Central memory CD4-positive, alpha-beta T cell (primary cell): ENCODE data around the gene IRX4.

Experiments
- DNase-seq: peaks from one replicate; pipeline ENCODE4 v3.0.0; 2022

IRX4 gene

DNA sequence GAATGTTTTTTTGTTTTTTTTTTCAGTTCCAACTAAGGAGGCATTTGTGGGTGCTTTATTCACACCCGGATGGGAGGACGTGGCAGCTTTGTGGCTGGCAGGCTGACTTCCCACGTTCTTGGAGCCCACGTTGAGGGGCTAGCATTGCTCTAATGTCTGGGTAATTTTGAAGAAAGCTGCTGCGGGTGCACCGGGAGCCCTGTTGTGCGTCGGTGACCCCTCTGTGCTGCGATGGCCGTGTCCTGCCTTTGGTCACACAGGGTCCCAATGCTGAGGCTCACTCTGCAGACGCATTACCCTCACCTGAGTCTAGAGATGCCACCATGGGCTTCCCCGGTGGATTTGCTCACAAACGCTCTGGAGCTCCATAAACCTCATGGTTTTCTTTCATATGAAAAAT, 47.3 kb downstream of the IRX4 start:
- DNase-seq, result no peak

DNA sequence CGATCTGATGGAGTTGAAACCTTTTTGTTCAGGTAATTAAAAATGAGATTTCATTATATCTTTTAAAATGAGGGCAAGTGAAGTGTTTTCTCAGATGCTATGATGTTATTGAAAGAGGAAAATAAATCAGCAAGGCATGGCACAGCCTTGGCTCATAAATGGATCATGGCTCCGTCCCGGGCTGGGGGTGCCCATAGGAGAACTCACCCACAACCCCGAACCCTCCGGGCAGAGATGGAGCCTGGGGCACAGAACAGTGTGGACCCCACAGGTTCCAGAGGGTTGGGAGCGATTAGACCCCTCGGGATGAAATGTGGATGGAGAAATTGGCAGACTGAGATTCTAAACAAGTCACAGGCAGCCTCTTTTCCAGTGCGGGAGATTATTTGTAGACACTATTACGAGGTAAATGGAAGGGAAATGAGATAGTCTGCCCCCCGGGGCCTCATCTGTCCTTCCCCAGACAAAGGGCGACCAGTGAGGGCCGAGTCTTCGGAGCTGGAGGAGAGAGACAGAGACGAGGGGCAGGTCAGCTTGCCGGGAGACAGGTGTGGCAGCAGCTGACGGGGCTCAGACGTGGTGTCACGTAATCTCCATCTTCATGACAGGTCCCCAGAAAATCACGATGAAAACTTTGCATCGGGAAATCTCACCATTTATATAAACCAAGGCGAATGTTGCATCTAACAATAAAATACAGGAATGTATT, 47.9 kb downstream of the IRX4 start:
- DNase-seq, result no peak

DNA sequence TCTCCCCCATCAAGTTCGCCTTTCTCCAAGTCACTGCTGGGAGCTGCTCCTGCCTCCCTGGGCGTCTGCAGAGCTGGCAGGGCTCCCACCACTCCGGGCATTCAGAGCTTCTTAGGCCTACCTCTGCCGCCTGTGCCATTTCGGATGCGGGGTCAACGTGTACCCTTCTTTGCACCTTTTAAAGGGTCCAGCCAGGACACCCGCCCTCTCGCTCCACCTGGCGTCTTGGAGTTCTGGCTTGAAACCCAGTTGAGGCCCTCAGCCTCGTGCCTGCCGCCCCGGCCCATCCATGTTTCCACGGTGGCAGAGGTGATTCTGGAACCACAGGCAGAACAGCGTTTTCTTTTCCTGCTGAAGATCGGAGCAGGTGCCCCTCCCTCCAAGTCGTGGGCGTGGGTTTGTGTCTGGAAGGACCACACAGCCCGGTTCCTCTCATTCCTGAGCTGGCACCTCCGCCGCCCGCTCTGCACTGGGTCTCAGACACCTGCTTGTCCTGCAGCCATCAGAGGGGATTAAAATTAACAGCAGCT, 48.6 kb downstream of the IRX4 start:
- DNase-seq, result no peak

DNA sequence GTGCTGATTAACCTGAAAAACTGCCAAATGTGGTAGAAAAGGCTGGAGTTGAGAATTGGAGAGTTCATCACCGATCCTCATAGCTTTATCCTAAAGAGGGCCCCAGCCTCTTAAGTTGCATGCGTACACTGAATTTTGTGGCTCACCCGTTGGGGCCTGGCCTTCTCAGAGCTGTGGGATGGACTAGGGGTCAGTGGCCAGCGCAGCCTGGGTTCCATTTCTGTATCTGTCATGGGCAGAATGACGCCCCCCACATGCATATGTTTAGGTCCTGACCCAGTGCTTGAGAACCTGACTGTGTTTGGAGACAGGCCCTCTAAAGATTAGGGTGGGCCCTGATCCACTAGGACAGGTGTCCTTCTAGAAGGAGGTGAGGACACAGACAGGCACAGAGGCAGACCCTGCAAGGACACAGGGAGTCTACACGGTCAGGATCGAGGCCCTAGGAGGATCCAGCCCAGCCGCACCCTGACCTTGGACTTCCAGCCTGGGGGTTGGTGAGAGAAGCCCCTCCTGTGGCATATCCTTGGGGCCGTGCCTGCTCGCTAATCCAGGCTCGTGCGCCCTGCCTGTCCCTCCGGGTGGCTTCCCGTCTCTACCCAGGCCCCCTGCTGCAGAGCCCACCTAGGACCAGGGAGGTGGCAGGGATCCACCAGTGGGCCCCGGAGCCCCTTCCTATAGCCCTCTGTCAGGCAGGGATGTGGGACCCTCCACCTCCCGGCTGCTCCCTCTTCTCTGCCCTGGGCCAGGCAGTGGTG, 49.3 kb downstream of the IRX4 start:
- DNase-seq, result no peak

DNA sequence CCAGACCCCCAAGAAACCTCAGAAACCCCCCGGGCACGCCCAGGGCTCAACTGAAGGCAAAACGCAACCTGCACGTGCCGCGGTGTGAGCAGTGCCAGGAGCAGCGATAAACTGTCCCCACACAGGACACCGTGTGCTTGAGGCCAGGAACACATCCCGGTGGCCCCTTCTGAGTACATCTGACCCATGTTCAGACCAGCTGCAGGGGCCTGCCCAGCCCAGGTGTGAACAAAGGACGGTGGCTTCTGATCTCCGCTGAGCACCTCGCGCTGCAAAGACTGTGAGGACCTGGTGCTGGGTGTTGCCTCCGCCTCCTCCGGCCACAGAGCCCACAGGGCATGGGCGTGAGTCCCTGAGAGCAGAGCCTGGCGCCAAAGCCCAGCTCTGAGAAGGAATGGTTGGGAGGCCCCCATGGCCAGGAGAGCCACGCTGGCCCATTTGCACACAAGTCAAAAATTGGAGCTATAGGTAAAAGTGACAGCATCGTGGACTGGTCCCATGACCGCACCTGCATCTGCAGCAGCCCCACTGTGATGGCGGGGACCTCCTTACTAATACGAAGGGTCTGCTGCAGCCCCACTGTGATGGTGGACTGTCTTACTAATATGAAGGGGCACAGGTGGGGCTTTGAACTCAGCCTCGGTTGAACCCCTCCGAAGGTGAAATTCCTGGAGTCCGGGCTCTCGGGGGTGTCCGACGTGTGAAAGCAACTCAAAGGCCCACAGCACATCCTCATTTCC, 50.0 kb downstream of the IRX4 start:
- DNase-seq, result no peak

DNA sequence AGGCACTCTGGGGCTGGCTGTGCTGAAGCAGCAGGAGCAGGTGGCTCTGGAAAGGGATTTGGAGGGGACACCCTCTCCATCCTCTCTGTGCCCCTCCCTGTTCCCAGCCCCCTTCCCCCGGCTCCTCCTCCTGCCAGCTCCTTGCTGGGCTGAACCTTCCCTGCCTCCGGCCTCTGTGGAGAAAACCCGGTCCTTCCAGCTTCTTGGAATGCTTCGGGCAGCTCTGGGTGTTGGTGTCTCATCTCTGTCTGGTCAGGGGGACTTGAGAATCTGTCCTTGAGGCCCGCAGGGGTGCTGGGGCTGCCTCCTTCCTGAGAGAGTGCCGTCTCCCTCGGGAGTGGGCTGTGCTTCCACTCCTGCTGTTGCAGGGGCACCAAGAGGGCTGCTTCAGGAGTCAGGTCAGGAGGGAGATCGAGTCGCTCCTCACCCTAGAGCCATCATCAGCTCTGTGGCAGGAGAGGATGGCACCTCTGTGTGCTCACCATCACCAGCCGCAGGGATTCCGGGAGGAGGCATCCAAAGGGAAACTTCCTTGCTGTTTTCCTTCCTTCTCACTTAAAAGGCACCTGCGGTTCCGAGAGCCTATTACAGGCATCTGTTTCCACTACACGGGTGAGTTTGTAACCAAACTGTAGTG, 50.9 kb downstream of the IRX4 start:
- DNase-seq, result no peak

DNA sequence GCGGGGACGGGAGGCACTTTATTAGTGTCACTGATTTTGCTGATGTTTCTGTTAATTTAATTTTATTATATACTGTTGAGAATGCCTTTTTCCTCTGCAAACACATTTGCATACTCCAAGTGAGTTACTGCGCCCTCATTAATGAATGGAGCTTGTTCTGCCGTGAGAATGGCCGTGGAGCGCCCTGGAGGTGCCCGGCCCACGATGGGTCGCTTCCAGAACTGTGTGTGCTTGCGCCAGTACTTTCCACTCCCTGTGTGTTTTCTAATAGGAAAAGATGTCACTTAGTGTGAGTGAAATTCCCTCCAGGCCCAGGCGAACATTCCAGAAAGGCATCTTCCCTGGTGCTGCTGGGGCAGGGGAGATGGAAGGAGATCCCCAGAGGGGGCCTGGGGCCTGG, 51.5 kb downstream of the IRX4 start:
- DNase-seq, result no peak

DNA sequence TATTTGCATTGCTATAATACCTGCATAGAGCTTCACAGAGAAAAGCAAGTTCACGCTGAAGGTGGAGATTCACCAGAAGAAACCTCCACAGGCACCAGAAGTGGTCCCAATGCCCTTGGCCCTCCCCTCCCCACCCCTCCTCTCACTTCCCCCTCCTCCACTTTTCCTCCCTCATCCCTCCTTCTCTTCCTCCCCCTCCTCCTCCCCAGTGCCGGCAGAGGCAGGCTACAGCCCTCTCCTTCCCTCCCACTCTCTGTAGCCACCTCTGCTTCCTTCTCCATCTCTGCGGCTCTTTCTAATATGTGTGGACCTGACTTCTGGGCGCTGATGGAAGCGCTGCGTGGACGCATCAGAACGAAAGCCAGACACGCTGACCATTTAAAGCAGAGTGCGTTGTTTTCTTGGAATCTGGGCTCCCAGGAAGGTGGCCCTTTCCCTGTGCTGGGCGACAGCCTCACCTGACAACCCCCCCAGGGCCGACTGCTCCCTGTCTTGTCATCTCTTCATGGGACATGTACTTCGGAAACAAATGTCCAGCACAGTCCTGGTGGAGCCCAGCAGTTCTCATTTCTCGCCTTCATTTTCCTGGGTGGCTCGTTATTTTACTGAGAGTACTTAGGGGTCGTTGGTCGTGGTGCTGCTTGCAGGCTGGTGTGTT, 52.0 kb downstream of the IRX4 start:
- DNase-seq, result no peak

DNA sequence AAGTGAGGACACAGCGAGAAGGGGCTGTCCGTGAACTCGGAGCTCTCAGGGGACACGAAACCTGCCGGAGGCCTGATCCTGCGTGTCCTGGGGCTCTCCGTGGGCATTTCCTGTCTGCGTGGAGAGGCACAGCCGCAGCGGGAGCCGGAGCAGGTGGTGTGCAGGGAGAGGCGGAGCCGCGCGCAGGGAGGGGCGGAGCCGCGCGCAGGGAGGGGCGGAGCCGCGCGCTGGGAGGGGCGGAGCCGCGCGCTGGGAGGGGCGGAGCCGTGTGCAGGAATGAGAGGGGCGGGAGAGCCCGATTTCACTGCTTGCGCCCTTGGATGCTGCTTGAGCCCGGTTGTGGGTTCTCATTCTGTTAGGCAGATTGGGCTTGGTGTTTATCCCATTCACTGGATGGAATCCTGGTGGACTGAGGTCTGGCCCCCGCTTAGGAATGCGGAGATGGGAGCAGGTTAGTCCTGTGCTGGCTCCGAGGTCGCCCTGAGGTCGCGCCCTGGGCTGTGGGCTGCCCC, 54.8 kb downstream of the IRX4 start:
- DNase-seq, result no peak
